OCI-LY3 (cell line): ENCODE data around the gene MIF4GD.

ENCODE experiments used
- H2AFZ ChIP-seq: fragments of 200-600, 300-600 bp; shearing (Covaris generic); 2 replicates; pipeline ENCODE4 v1.6.0; 2014; ENCODE audit warnings: antibody characterized with exemption, low read depth, low read length
- H3K27ac ChIP-seq: fragments of 200-600, 300-600 bp; sonication (generic); 2 replicates; pipeline ENCODE4 v1.5.1; 2014; ENCODE audit warnings: mild to moderate bottlenecking, low read length, moderate library complexity, mixed read lengths
- H3K27me3 ChIP-seq: fragments of 200-600, 300-600 bp; sonication (generic); 2 replicates; pipeline ENCODE4 v1.6.1; 2014; ENCODE audit warnings: low read depth, low read length, mixed read lengths
- H3K36me3 ChIP-seq: fragments of 200-600, 300-600 bp; sonication (generic); replicated peaks from 2 replicates; pipeline ENCODE3; 2014; ENCODE audit warnings: low read depth, low read length, mixed read lengths
- H3K4me1 ChIP-seq: fragments of 300-600, 200-600 bp; sonication (generic); 2 replicates; pipeline ENCODE4 v1.6.1; 2014; ENCODE audit warnings: low read length, mixed read lengths
- H3K4me2 ChIP-seq: fragments of 200-600, 300-600 bp; sonication (generic); 2 replicates; pipeline ENCODE4 v1.6.1; 2014; ENCODE audit warnings: low read length, mixed read lengths
- H3K4me3 ChIP-seq: fragments of 300-600, 200-600 bp; sonication (generic); 2 replicates; pipeline ENCODE4 v1.5.1; 2014; ENCODE audit warnings: antibody characterized with exemption, mild to moderate bottlenecking, low read length, moderate library complexity
- H3K79me2 ChIP-seq: fragments of 300-600, 200-600 bp; shearing (Covaris generic); 2 replicates; pipeline ENCODE4 v1.6.1; 2014; ENCODE audit warnings: mild to moderate bottlenecking, low read length, mixed read lengths
- H3K9ac ChIP-seq: fragments of 300-600, 200-600 bp; shearing (Covaris generic); 2 replicates; pipeline ENCODE4 v1.6.0; 2014; ENCODE audit warnings: mild to moderate bottlenecking, low read length, moderate library complexity
- H3K9me3 ChIP-seq: fragments of 200-600, 300-600 bp; shearing (Covaris generic); 2 replicates; pipeline ENCODE4 v1.6.1; 2014; ENCODE audit warnings: low read length, mixed read lengths; ENCODE audit not compliant: insufficient read depth
- H4K20me1 ChIP-seq: fragments of 200-600, 300-600 bp; sonication (generic); 2 replicates; pipeline ENCODE4 v1.6.1; 2016; ENCODE audit warnings: low read length, mixed read lengths; ENCODE audit not compliant: insufficient read depth
- CTCF ChIP-seq: fragments of 200-600, 300-600 bp; sonication (generic); IDR thresholded peaks from 2 replicates; pipeline ENCODE4 v1.5.1; 2014; ENCODE audit warnings: antibody characterized with exemption, low read length, low read depth
- EZH2phosphoT487 ChIP-seq: fragments of 200-600 bp; shearing (Covaris generic); IDR thresholded peaks from 2 replicates; pipeline ENCODE4 v1.6.1; 2018; ENCODE audit warnings: antibody characterized with exemption, mixed run types, low read depth

The MIF4GD gene

GRCh38 chr17:75267153-75267410 lies 3.9 kb downstream of the MIF4GD start:
- peaks cover 31% of the 10 kb centered on the region for H3K36me3 ChIP-seq
- no peak for TF ChIP-seq EZH2phosphoT487
- TF ChIP-seq CTCF = no peak
- H3K79me2 ChIP-seq = peaks cover 26% of the 10 kb centered on the region

GRCh38 chr17:75266316-75267152 lies 4.5 kb downstream of the MIF4GD start:
- H3K9ac ChIP-seq = no peak overlapping the region

More at GRCh38 chr17:75267153-75267410, 3.9 kb downstream of the MIF4GD start:
- no peaks in the 10 kb centered on the region for H3K9me3 ChIP-seq
- H4K20me1 ChIP-seq = no peaks in the 10 kb centered on the region
- H3K4me2 ChIP-seq = no peak overlapping the region
- no peak overlapping the region for H2AFZ ChIP-seq
- H3K9ac ChIP-seq = no peak overlapping the region
- no peak overlapping the region for H3K4me3 ChIP-seq
- H3K4me1 ChIP-seq = peaks cover 25% of the 10 kb centered on the region
- H3K27me3 ChIP-seq = no peaks in the 10 kb centered on the region
- H3K27ac ChIP-seq = no peak overlapping the region

GRCh38 chr17:75265614-75266315 lies 5.3 kb downstream of the MIF4GD start:
- TF ChIP-seq EZH2phosphoT487 = no peak
- TF ChIP-seq CTCF = no peak
- Histone ChIP-seq H3K4me1 (peaks cover 22% of the 10 kb centered on the region), H3K27me3 (no peaks in the 10 kb centered on the region), H3K9me3 (no peaks in the 10 kb centered on the region), H3K9ac (no peak overlapping the region), H3K79me2 (peaks cover 31% of the 10 kb centered on the region), H3K27ac (no peak overlapping the region), H3K4me2 (no peak overlapping the region), H3K36me3 (peaks cover 31% of the 10 kb centered on the region), H3K4me3 (no peak overlapping the region), H4K20me1 (no peaks in the 10 kb centered on the region), H2AFZ (no peak overlapping the region)

More at GRCh38 chr17:75266316-75267152, 4.5 kb downstream of the MIF4GD start:
- Histone ChIP-seq H4K20me1 (no peaks in the 10 kb centered on the region), H3K27me3 (no peaks in the 10 kb centered on the region), H3K4me3 (no peak overlapping the region), H2AFZ (no peak overlapping the region), H3K79me2 (peaks cover 25% of the 10 kb centered on the region), H3K36me3 (peaks cover 31% of the 10 kb centered on the region), H3K9me3 (no peaks in the 10 kb centered on the region), H3K4me2 (no peak overlapping the region), H3K4me1 (peaks cover 22% of the 10 kb centered on the region), H3K27ac (no peak overlapping the region)
- TF ChIP-seq EZH2phosphoT487 (no peak), CTCF (no peak)

- peak overlapping the region; percentile 97 for H3K4me2 ChIP-seq
- H3K27me3 ChIP-seq = no peaks in the 10 kb centered on the region
- H2AFZ ChIP-seq = no peak overlapping the region
- H3K9ac ChIP-seq = no peak overlapping the region
- H4K20me1 ChIP-seq = no peaks in the 10 kb centered on the region; the same call in 1 of the 2 replicates
- H3K9me3 ChIP-seq = no peaks in the 10 kb centered on the region
- H3K36me3 ChIP-seq = peaks cover 31% of the 10 kb centered on the region
- H3K4me3 ChIP-seq = peak overlapping the region; percentile 95
- H3K4me1 ChIP-seq = peaks cover 18% of the 10 kb centered on the region
- TF ChIP-seq CTCF = no peak
- no peak for TF ChIP-seq EZH2phosphoT487
- H3K79me2 ChIP-seq = peaks cover 53% of the 10 kb centered on the region
- no peak overlapping the region for H3K27ac ChIP-seq
Observed at GRCh38 chr17:75263055-75263454, 8.0 kb downstream of the MIF4GD start.
